GM12878 (cell line): ENCODE data around the gene CTSH. TPM values are rescaled to one million over a fixed set of nuclear protein-coding genes. Genes with fewer than 3 reads are reported as not detected.
A peak's percentile ranks its signal among the peaks of the same experiment; 100 is the strongest.

ENCODE experiments used
- ATAC-seq: fragments of 200-7000 bp; cut with Tn5 transposase; 3 replicates; pipeline ENCODE4 v1.9.1; 2020; ENCODE audit warnings: mild to moderate bottlenecking, moderate library complexity
- BruUV-seq: library from RNA; stranded (reverse); fragments of 400-500 nt; replicated peaks from 2 replicates; lab custom pipeline; 2021; lab: Mats Ljungman, UMichigan
- CTCF ChIA-PET: fragments of 300-600 bp; sonication (Branson Sonifier 250); formaldehyde crosslinking; extraction: SDS; loops from one replicate; lab custom pipeline; 2021; ENCODE audit warnings: inconsistent platforms; lab: Yijun Ruan, JAX
- POLR2A ChIA-PET: fragments of 350-600 bp; formaldehyde crosslinking; extraction: SDS; loops from one replicate; lab custom pipeline; 2021; ENCODE audit warnings: inconsistent platforms; lab: Charles Lee
- RAD21 ChIA-PET: fragments of 300-600 bp; sonication (Branson Sonifier 250); formaldehyde crosslinking; loops from one replicate; lab custom pipeline; 2023; ENCODE audit warnings: antibody characterized with exemption; ENCODE audit not compliant: unreplicated experiment; lab: Charles Lee
- SMC1A ChIA-PET: fragments of 300-600 bp; sonication (Branson Sonifier 250); formaldehyde crosslinking; loops from one replicate; lab custom pipeline; 2023; ENCODE audit not compliant: unreplicated experiment, uncharacterized antibody; lab: Charles Lee
- DNase-seq: peaks from one replicate; pipeline ENCODE4 v3.0.0-alpha.2; 2011; ENCODE audit warnings: low read depth, low spot score
- FAIRE-seq: peaks from 3 replicates; lab custom pipeline; 2011; peaks lifted over from hg19 to GRCh38; lab: Jason Lieb, UNC
- H2AFZ ChIP-seq: 2 replicates; pipeline ENCODE4 v1.6.0; 2011; ENCODE audit warnings: low read depth, low read length, control low read depth; ENCODE audit not compliant: control insufficient read depth
- H3K27ac ChIP-seq: 2 replicates; pipeline ENCODE4 v1.5.1; 2011; ENCODE audit warnings: control low read depth; ENCODE audit not compliant: control insufficient read depth, insufficient read depth
- H3K27me3 ChIP-seq, 2 experiments: replicated peaks in 1 of 2; 2 replicates each; pipeline versions ENCODE4 v1.6.0 to v1.6.1; 2011; ENCODE audit warnings: low read length in 1 of 2; ENCODE audit not compliant: control insufficient read depth in 2 of 2, insufficient read depth in 2 of 2
- H3K36me3 ChIP-seq, 2 experiments: 2 replicates each; pipeline ENCODE4 v1.5.1; 2011; ENCODE audit warnings: low read length in 1 of 2; ENCODE audit not compliant: control insufficient read depth in 2 of 2, insufficient read depth in 2 of 2
- H3K4me1 ChIP-seq: 2 replicates; pipeline ENCODE4 v1.6.1; 2011; ENCODE audit warnings: mild to moderate bottlenecking, low read length, moderate library complexity, mixed read lengths; ENCODE audit not compliant: control insufficient read depth, insufficient read depth
- H3K4me2 ChIP-seq: 2 replicates; pipeline ENCODE4 v1.6.0; 2011; ENCODE audit warnings: control low read depth; ENCODE audit not compliant: control insufficient read depth, insufficient read depth
- H3K4me3 ChIP-seq: fragments of 200-600 bp; sonication (generic); 2 replicates; pipeline ENCODE4 v1.5.1; 2016
- H3K79me2 ChIP-seq: 2 replicates; pipeline ENCODE4 v1.6.0; 2011; ENCODE audit warnings: low read length; ENCODE audit not compliant: control insufficient read depth, insufficient read depth
- H3K9ac ChIP-seq: 2 replicates; pipeline ENCODE4 v1.8.0; 2011; ENCODE audit warnings: low read length, control low read depth, mixed read lengths; ENCODE audit not compliant: control insufficient read depth, insufficient read depth
- H3K9me3 ChIP-seq: replicated peaks from 3 replicates; pipeline ENCODE4 v1.5.1; 2011; ENCODE audit warnings: mild to moderate bottlenecking, low read length; ENCODE audit not compliant: control insufficient read depth, insufficient read depth
- H4K20me1 ChIP-seq: 2 replicates; pipeline ENCODE4 v1.6.0; 2011; ENCODE audit not compliant: control insufficient read depth, insufficient read depth
- ATF2 ChIP-seq: IDR thresholded peaks from 2 replicates; pipeline ENCODE4 v1.6.1; 2012; ENCODE audit warnings: low read length, inconsistent platforms
- BRCA1 ChIP-seq: IDR thresholded peaks from 2 replicates; pipeline ENCODE4 v1.6.1; 2011; ENCODE audit warnings: low read depth, low read length, improper control_type of control experiment
- CREM ChIP-seq: IDR thresholded peaks from 2 replicates; pipeline ENCODE4 v1.6.1; 2014; ENCODE audit warnings: antibody characterized with exemption, low read depth
- DPF2 ChIP-seq: fragments of 450-650 bp; IDR thresholded peaks from 2 replicates; pipeline ENCODE4 v1.6.1; 2017; ENCODE audit warnings: mild to moderate bottlenecking
- ELK1 ChIP-seq: IDR thresholded peaks from 2 replicates; pipeline ENCODE4 v1.6.1; 2012; ENCODE audit warnings: low read depth, low read length, improper control_type of control experiment
- HCFC1 ChIP-seq: fragments of 150-350 bp; IDR thresholded peaks from 2 replicates; pipeline ENCODE4 v1.6.1; 2014; ENCODE audit warnings: low read length
- IKZF2 ChIP-seq, 2 experiments: fragments of 450-650 bp; IDR thresholded peaks; 2 replicates each; pipeline ENCODE4 v1.6.1; 2017; ENCODE audit warnings: mild to moderate bottlenecking in 2 of 2, moderate library complexity in 2 of 2
- JUNB ChIP-seq: IDR thresholded peaks from 2 replicates; pipeline ENCODE4 v1.6.1; 2016; ENCODE audit warnings: antibody characterized with exemption, mild to moderate bottlenecking
- NR2C1 ChIP-seq: fragments of 450-650 bp; IDR thresholded peaks from 2 replicates; pipeline ENCODE4 v1.6.1; 2017; ENCODE audit warnings: antibody characterized with exemption, mild to moderate bottlenecking, moderate library complexity
- PBX3 ChIP-seq: IDR thresholded peaks from 2 replicates; pipeline ENCODE4 v1.6.1; 2011; ENCODE audit warnings: mild to moderate bottlenecking, low read depth, low read length, moderate library complexity; ENCODE audit not compliant: insufficient replicate concordance
- SIX5 ChIP-seq: IDR thresholded peaks from 2 replicates; pipeline ENCODE4 v1.6.1; 2011; ENCODE audit warnings: mild to moderate bottlenecking, low read depth, low read length, moderate library complexity; ENCODE audit not compliant: severe bottlenecking
- SP1 ChIP-seq: IDR thresholded peaks from one replicate; pipeline ENCODE4 v1.6.1; 2011; ENCODE audit warnings: low read depth, low read length
- SPI1 ChIP-seq: IDR thresholded peaks from 2 replicates; pipeline ENCODE4 v1.6.1; 2011; ENCODE audit warnings: low read depth, mild to moderate bottlenecking, low read length, moderate library complexity, borderline replicate concordance; ENCODE audit not compliant: insufficient read depth
- STAT1 ChIP-seq: fragments of 450-650 bp; conservative IDR thresholded peaks from 2 replicates; pipeline ENCODE4 v1.6.1; 2014; ENCODE audit warnings: antibody characterized with exemption, mild to moderate bottlenecking
- TBL1XR1 ChIP-seq: IDR thresholded peaks from 2 replicates; pipeline ENCODE4 v1.6.1; 2012; ENCODE audit warnings: low read depth, low read length, improper control_type of control experiment
- TCF12 ChIP-seq: IDR thresholded peaks from 2 replicates; pipeline ENCODE4 v1.6.1; 2011; ENCODE audit warnings: low read depth, mild to moderate bottlenecking, low read length
- ZBTB4 ChIP-seq: fragments of 450-650 bp; formaldehyde crosslinking; IDR thresholded peaks from 2 replicates; pipeline ENCODE4 v1.4.0; 2022; ENCODE audit warnings: mild to moderate bottlenecking, moderate library complexity
- ZNF217 ChIP-seq: fragments of 450-650 bp; IDR thresholded peaks from 2 replicates; pipeline ENCODE4 v1.6.1; 2017; ENCODE audit warnings: antibody characterized with exemption, mild to moderate bottlenecking
- ZNF384 ChIP-seq: IDR thresholded peaks from 2 replicates; pipeline ENCODE4 v1.6.1; 2012; ENCODE audit warnings: low read depth, mild to moderate bottlenecking, low read length, improper control_type of control experiment, borderline replicate concordance
- whole genome bisulfite sequencing: methylation state at CpG from one replicate; pipeline ENCODE4 v1.1.6; 2016; ENCODE audit warnings: low lambda C conversion rate; ENCODE audit not compliant: insufficient replicate concordance, insufficient coverage; ENCODE audit errors: missing lambda C conversion rate; 5-methylcytosine and 5-hydroxymethylcytosine counted together
- in situ Hi-C: fragments of 300-500 bp; cut with MboI; formaldehyde crosslinking; loops from 9 replicates; pipeline ENCODE4 v1.14.3; 2018; ENCODE audit warnings: mixed read lengths
- intact Hi-C: fragments of 100-400 bp; cut with micrococcal nuclease; formaldehyde crosslinking; loops from one replicate; pipeline ENCODE4 v1.14.2; 2022; ENCODE audit not compliant: unreplicated experiment
- polyA plus RNA-seq, 11 experiments: library from polyadenylated mRNA; depleted of rRNA in 4 of 11; unstranded in 6 of 11; stranded (reverse) in 5 of 11; fragments of >200 nt; fragmentation: Nextera tagmentation in 4 of 11; fragmentation: Illumina TruSeq in 1 of 11; extraction: Ambion mirVana in 4 of 11; extraction: Trizol in 1 of 11; gene quantifications; 1 replicate in 1 of 11; 2 replicates in 10 of 11; pipeline versions ENCODE4 v1.2.1 to v1.2.3, GENCODE V29; 2011 to 2016; ENCODE audit warnings: inconsistent platforms in 2 of 11, missing spikeins in 2 of 11, low read depth in 1 of 11
- total RNA-seq, 4 experiments: library from RNA; depleted of rRNA in 3 of 4; stranded (reverse); fragments of >200 nt in 3 of 4; fragmentation: Illumina TruSeq in 1 of 4; extraction: Trizol in 1 of 4; gene quantifications; 2 replicates each; pipeline versions ENCODE4 v1.2.1 to v1.2.3, GENCODE V29; 2013 to 2021

The CTSH gene
- total and polyA plus RNA-seq, 10 of the 15 experiments (the other 5 are each of a cell fraction or from before 2014, with no cell fraction given) = 30.2 to 1,212 (median 519) TPM

- Histone ChIP-seq H3K4me1 (peaks cover 21% of the 10 kb centered on the region), H3K9ac (no peak overlapping the region), H3K27me3 (no peaks in the 10 kb centered on the region), H2AFZ (no peak overlapping the region), H4K20me1 (no peaks in the 10 kb centered on the region), H3K27ac (no peak overlapping the region), H3K9me3 (no peaks in the 10 kb centered on the region), H3K4me3 (no peak overlapping the region), H3K36me3 (no peaks in the 10 kb centered on the region), H3K79me2 (no peaks in the 10 kb centered on the region), H3K4me2 (no peak overlapping the region)
- FAIRE-seq = peak; percentile 85
- no peak for DNase-seq
- POLR2A ChIA-PET = interaction anchor here (1.2 kb wide), 1 partner anchor 11 kb away, joined by 3 read pairs; no protein-coding TSS in a partner anchor
- intact Hi-C loops (no loop called here), in situ Hi-C loops (loop anchor here (25.0 kb wide), 1 partner anchor 831 kb away; no protein-coding TSS in a partner anchor)
- RAD21 ChIA-PET = no interaction called here
- 89% methylated on average over 4 of the region's 4 CpGs for WGBS
- CTCF ChIA-PET = interaction anchor here (1.0 kb wide), 1 partner anchor 14 kb away, joined by 3 read pairs; no protein-coding TSS in a partner anchor
- no peak for ATAC-seq
- BruUV-seq = no TSS peak
- SMC1A ChIA-PET = no interaction called here
- TF ChIP-seq ZNF384 (no peak), ZBTB4 (CRISPR knock-in tag) (no peak), PBX3 (no peak), NR2C1 (no peak), SIX5 (no peak), BRCA1 (no peak), SP1 (no peak), CREM (no peak), ELK1 (no peak), JUNB (no peak), TCF12 (no peak), STAT1 (no peak), IKZF2 (IDR thresholded peaks at IDR 0.05) (0 out of 4 replicates have a peak, but pooled peaks of 1 of the 2 experiments have one; percentile 0), SPI1 (no peak), ZNF217 (no peak), ATF2 (no peak), TBL1XR1 (no peak), DPF2 (no peak), HCFC1 (no peak)
Observed at GRCh38 chr15:78993257-78993930, 48.5 kb upstream of the CTSH start.
